ENCODE results near the gene FCHO1. TPM values are rescaled to one million over a fixed set of nuclear protein-coding genes. Genes with fewer than 3 reads are reported as not detected.

The FCHO1 gene
- total RNA-seq, 1 donor from 2014 or later: 0.71 TPM

DNA sequence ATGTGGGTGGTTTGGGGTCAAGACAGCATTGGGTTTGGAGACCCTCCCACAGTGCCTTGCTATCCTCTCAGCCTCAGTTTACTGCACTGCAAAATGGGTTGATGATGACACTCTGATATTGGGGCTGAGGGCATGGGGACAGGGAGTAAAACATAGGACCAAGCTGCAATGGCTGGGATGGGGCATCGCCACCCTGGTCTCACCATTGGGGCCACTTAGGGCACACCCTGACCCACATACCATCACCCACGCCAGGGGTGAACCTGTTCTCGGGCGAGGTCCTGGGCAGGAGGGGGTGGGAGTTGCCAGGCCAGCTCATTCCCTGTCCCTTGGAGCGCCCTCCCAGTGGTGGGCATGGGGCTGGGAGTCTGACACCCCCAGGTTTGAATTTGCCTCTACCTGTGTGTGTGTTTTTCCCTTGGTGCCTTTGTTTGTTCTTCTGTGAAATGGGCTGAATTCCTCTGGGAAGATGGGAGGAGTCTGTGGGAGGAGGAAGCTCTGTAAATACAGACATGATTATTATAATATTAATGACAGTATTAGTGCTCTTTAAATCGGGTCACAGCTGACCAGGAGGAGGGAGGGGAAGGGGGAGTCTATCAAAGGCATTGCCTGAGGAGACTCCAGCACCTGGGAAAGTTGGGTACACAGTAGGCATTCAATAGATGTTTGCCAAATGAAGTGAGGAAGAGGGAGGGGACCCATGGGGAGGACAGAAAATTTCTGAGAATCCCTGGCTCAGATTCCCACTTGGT lies 2.2 kb upstream of the FCHO1 start:
- Histone ChIP-seq H3K4me3 (no peak overlapping the region), H3K27ac (replicated peaks) (no peak overlapping the region), H3K9me3 (replicated peaks) (no peaks in the 10 kb centered on the region), H3K4me1 (peaks cover 15% of the 10 kb centered on the region), H3K36me3 (no peaks in the 10 kb centered on the region), H3K27me3 (ENCODE audit: low read depth) (peaks cover 4% of the 10 kb centered on the region)
- no peak for DNase-seq
- intact Hi-C loops (cut with micrococcal nuclease): no loop called here
- TF ChIP-seq, protein P1, sequence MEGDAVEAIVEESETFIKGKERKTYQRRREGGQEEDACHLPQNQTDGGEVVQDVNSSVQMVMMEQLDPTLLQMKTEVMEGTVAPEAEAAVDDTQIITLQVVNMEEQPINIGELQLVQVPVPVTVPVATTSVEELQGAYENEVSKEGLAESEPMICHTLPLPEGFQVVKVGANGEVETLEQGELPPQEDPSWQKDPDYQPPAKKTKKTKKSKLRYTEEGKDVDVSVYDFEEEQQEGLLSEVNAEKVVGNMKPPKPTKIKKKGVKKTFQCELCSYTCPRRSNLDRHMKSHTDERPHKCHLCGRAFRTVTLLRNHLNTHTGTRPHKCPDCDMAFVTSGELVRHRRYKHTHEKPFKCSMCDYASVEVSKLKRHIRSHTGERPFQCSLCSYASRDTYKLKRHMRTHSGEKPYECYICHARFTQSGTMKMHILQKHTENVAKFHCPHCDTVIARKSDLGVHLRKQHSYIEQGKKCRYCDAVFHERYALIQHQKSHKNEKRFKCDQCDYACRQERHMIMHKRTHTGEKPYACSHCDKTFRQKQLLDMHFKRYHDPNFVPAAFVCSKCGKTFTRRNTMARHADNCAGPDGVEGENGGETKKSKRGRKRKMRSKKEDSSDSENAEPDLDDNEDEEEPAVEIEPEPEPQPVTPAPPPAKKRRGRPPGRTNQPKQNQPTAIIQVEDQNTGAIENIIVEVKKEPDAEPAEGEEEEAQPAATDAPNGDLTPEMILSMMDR (IDR thresholded peaks at IDR 0.05; ENCODE audit: borderline replicate concordance): no peak

DNA sequence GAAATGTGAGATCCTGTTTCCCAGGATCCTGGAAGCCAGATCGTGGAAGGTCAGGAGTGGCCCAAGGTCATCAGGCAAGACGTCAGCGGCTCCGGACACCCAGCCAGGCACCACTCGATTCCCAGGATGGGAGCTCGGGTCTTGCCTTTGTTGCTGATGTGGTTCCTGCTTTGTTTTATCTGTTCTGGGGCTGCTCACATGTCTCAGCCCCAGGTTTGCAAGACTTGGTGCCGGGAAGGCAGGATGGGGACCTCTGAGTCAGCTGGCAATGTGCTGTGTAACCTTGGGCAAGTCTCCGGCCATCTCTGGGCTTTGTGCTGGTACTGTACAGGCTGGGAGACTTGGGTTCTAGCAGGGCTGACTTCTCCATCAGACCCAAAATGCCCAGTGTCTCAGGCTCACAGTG lies 1.4 kb upstream of the FCHO1 start:
- no peak overlapping the region for H3K27ac ChIP-seq (replicated peaks)
- intact Hi-C loops (cut with micrococcal nuclease): no loop called here
- H3K4me1 ChIP-seq: peaks cover 15% of the 10 kb centered on the region
- TF ChIP-seq, protein P1 (IDR thresholded peaks at IDR 0.05; ENCODE audit: borderline replicate concordance): no peak
- H3K9me3 ChIP-seq (replicated peaks): no peaks in the 10 kb centered on the region
- DNase-seq: no peak
- no peak overlapping the region for H3K4me3 ChIP-seq
- H3K27me3 ChIP-seq (ENCODE audit: low read depth): peaks cover 4% of the 10 kb centered on the region
- H3K36me3 ChIP-seq: no peaks in the 10 kb centered on the region

DNA sequence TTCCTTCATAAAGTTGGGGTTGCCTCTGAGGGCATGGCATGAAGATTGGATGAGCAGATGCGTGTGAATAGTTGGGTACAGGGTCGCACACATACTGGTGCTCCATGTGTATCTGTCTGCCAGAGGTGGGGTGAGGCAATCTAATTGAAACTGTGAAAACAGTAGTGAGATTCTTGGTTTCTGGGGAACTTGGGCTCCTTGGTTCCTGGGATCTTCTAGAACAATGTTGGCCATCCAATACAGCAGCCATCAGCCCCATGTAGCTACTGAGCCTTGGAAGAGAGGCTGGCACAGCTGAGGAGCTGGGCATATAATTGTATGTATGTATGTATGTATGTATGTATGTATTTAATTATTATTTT lies 616 bp downstream of the FCHO1 start:
- peaks cover 12% of the 10 kb centered on the region for H3K4me1 ChIP-seq
- H3K9me3 ChIP-seq (replicated peaks): no peaks in the 10 kb centered on the region
- peaks cover 4% of the 10 kb centered on the region for H3K27me3 ChIP-seq (ENCODE audit: low read depth)
- intact Hi-C loops (cut with micrococcal nuclease): no loop called here
- DNase-seq: no peak
- no peak overlapping the region for H3K27ac ChIP-seq (replicated peaks)
- H3K36me3 ChIP-seq: no peaks in the 10 kb centered on the region
- no peak overlapping the region for H3K4me3 ChIP-seq
- TF ChIP-seq, protein P1 (IDR thresholded peaks at IDR 0.05; ENCODE audit: borderline replicate concordance): no peak

DNA sequence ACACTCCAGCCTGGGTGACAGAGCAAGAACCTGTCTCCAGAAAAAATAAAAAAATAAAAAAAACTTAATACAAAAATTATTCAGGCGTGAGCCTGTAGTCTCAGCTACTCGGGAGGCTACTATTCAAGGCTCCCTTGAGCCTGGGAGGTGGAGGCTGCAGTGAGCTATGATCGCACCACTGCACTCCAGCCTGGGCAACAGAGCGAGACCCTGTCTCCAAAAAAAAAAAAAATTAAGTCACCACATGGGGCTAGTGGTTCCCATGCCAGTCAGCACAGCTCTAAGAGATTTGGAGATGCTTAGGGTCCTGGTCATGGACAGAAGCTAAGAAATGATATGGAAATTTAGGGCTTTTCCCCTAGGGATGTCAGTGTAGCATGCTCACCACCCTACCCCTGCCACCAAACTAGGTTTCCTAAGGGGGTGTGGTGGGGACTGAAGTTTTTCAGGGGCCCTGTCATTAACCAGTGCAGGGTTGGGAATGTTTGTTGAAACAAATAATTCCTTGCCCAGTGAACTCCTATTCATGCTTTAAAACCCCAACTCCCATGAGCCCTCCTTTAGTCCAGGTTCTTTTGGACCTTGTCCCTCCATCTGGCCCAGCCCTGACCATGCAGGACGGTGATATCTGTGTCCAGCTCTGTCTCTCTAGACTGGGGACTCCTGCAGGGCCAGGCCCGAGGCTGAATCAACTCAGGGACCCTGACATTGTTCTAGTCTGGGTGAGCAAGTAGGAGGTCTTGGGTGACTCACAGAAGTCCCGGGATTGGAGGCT lies 1.8 kb downstream of the FCHO1 start:
- Histone ChIP-seq H3K4me1 (peaks cover under 1% of the 10 kb centered on the region), H3K9me3 (replicated peaks) (no peaks in the 10 kb centered on the region), H3K4me3 (no peak overlapping the region), H3K27me3 (ENCODE audit: low read depth) (peaks cover 4% of the 10 kb centered on the region), H3K36me3 (no peaks in the 10 kb centered on the region), H3K27ac (replicated peaks) (no peak overlapping the region)
- intact Hi-C loops (cut with micrococcal nuclease): no loop called here
- TF ChIP-seq, protein P1 (IDR thresholded peaks at IDR 0.05; ENCODE audit: borderline replicate concordance): no peak
- DNase-seq: no peak

DNA sequence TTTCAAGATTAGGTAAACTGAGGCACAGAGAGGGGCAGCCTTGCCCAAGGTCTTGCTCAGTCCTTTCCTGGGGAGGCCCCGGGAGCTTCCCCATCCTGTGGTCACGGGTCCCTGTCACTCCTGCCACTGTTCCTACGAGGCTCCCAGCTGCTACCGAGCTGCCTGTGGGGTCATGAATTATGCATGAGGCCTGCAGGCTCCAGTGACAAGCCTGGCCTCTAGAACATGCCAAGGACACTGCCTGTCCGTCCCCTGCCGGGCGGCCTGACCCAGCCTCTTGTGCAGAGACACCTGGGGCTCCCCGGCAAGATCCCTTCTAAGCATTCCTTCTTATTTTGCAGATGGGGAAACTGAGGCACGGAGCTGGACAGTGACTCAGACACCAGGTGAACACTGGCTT lies 2.7 kb downstream of the FCHO1 start:
- intact Hi-C loops (cut with micrococcal nuclease): no loop called here
- TF ChIP-seq, protein P1 (IDR thresholded peaks at IDR 0.05; ENCODE audit: borderline replicate concordance): no peak
- Histone ChIP-seq H3K4me3 (no peak overlapping the region), H3K27ac (replicated peaks) (no peak overlapping the region), H3K36me3 (no peaks in the 10 kb centered on the region), H3K4me1 (no peaks in the 10 kb centered on the region), H3K9me3 (replicated peaks) (no peaks in the 10 kb centered on the region), H3K27me3 (ENCODE audit: low read depth) (peaks cover 4% of the 10 kb centered on the region)
- no peak for DNase-seq
